ENCODE data around the gene OR1F1.
"Not testable (repeated sequence)": the region's sequence is repeated elsewhere in the genome, so short reads cannot be mapped to it uniquely, and the experiment has no call there.

The OR1F1 gene

DNA sequence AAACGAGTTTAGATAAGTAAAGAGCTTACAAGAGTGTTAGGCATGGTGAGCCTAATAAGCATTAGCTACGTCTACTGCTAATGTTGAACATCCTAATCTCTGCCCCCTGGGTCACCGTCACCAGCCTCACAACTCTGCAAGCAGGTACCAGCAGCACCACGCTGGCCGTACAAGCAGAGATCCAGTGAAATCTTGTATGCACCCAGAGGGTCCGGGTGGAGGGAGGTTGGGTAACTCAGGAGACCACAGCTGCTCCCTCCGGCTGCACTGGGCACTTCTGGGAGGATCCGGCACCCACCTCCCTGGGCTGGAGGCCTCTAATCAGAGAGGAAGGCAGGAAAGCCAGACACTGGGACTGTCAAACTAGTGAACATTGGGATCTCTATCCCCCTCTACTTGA is 8.4 kb upstream of the OR1F1 start:
- TF ChIP-seq, protein P1, sequence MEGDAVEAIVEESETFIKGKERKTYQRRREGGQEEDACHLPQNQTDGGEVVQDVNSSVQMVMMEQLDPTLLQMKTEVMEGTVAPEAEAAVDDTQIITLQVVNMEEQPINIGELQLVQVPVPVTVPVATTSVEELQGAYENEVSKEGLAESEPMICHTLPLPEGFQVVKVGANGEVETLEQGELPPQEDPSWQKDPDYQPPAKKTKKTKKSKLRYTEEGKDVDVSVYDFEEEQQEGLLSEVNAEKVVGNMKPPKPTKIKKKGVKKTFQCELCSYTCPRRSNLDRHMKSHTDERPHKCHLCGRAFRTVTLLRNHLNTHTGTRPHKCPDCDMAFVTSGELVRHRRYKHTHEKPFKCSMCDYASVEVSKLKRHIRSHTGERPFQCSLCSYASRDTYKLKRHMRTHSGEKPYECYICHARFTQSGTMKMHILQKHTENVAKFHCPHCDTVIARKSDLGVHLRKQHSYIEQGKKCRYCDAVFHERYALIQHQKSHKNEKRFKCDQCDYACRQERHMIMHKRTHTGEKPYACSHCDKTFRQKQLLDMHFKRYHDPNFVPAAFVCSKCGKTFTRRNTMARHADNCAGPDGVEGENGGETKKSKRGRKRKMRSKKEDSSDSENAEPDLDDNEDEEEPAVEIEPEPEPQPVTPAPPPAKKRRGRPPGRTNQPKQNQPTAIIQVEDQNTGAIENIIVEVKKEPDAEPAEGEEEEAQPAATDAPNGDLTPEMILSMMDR (IDR thresholded peaks at IDR 0.05), result no peak
- no peak for TF ChIP-seq ZFX (IDR thresholded peaks at IDR 0.05; ENCODE audit: borderline replicate concordance)
- no peak overlapping the region for H3K27ac ChIP-seq

DNA sequence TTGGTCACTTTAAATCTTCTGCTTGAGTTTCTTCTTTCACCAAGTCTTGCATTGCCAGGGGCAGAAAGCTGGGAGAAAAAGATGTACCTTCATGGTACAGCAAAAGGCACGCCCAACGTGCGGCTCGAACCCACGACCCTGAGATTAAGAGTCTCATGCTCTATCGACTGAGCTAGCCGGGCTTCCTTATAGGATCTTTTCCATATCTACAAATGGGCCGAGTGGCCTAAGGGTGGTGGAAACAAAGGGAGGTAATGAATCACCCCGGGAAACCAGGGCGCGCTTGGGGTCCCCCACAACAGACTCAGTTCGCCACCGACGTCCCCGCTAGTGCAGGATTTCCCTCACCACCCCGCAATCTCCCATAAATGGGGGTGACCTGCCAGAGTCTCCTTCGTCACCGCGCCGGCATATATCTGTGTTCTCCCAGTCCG is 7.5 kb upstream of the OR1F1 start:
- H3K27ac ChIP-seq, result no peak overlapping the region
- TF ChIP-seq ZFX (IDR thresholded peaks at IDR 0.05; ENCODE audit: borderline replicate concordance), result no peak
- TF ChIP-seq, protein P1 (IDR thresholded peaks at IDR 0.05), result no peak

DNA sequence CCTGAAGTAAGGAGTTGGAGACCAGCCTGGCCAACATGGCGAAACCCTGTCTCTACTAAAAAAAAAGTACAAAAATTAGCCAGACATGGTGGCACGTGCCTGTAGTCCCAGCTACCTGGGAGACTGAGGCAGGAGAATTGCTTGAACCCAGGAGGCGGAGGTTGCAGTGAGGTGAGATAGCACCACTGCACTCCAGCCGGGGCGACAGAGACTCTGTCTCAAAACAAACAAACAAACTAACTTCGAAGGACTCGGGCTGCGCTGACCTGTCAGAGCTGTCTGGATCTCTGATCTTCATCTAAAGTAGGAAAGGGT is 5.8 kb upstream of the OR1F1 start:
- not testable (repeated sequence) for H3K27ac ChIP-seq

DNA sequence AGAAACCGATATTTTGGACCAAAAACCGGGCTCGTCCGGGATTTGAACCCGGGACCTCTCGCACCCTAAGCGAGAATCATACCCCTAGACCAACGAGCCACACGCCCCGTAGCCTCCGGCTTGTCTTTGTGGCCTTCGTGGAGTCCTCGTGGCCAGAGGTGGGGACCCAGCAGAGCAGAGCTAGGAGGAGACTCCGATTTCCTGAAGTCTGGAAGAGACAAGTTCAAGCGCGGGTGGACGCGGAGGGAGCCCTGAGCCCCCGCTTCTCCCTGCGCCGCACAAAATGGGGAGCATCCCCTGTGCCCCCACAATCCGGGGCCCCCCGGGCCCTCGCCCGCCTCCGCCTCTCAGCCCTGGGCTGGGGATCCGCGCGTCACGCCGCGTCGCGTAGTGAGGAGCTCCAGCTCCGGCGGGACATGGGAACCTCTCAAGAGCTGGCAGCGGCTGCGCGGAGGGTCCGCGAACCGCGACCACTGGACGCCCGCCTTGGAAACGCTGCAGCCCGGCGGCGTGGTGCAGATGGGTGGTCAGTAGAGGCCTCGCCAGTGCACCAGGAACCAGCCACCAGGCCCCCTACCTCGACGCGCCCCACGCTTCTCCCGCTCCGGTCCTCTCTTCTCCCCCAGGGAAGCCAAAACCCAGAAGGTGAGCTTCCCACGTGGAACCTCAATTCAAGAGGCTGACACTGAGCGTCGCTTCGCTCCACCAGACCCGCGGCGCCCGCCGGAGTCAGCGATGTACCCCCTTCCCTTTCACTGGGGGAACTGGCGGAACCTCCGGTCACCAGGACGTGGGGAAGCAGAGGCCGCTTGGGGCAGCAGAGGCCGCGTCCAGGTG is 5.2 kb upstream of the OR1F1 start:
- H3K27ac ChIP-seq, result no peak overlapping the region
- TF ChIP-seq, protein P1 (IDR thresholded peaks at IDR 0.05), result no peak
- TF ChIP-seq ZFX (IDR thresholded peaks at IDR 0.05; ENCODE audit: borderline replicate concordance), result no peak

DNA sequence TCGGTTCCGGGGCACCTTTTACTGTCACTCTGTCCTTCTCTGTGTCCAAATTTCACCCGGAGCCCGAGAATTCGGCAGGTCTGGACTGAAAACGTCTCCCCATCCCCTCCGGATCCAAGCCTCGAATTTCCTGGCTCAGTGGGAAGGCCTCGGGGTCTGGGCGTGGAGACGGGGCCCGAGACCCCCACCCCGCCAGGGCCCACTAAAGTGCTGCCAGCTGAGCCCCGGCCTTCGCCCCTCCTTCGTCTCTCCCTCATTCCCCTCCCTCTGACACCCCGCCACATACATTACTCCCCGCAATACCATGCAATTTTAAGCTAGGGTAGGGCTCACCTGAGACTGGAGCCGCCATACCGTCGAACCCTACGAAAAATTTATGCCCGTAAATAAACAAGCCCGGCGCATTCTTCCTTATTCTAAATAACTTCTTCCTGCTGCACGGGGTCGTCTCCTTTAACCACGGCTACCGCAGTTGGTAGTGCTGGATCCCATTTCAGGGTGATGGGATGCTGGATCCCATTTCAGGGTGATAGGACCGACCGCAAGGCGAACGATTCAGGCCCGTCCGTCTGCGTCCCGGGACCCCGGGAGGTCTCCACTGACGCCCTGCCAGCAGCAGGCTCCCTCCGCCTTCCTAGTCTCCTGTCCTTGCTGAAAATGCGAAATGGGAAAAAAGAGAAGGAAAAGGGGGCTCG is 4.4 kb upstream of the OR1F1 start:
- H3K27ac ChIP-seq, result no peak overlapping the region
- no peak for TF ChIP-seq ZFX (IDR thresholded peaks at IDR 0.05; ENCODE audit: borderline replicate concordance)
- TF ChIP-seq, protein P1 (IDR thresholded peaks at IDR 0.05), result no peak

DNA sequence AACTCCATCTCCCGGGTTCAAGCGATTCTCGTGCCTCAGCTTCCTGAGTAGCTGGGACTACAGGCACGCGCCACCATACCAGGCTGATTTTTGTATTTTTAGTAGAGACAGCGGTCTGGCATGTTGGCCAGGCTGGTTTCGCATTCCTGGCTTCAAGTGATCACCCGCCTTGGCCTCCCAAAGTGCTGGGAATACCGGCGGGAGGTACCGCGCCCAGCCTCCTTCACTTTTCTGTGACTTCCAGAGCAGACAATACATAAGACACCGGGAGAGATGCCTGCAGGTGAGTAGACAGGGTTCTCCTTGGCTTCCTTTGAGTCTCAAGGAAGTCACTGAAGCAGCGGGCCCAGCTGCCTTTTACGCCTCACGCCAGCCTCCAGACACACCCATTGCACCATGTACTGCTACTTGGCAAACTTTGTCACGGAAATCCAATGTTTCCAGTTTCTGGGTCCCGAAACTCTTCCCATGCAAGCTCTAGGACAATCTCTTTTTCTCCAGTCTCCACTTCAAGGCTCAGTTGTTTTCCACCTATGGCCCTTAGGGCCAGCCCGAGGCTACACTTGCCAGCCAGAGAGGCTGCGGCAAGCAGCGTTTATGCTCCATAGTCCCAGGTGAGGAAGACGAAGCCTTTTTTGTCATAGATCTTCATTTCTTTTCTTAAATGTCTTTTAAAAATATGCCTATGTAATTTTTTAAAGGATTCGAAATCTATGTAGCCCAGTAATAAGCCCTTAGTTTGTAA is 886 bp upstream of the OR1F1 start:
- TF ChIP-seq ZFX (IDR thresholded peaks at IDR 0.05; ENCODE audit: borderline replicate concordance), result no peak
- TF ChIP-seq, protein P1 (IDR thresholded peaks at IDR 0.05), result no peak
- H3K27ac ChIP-seq, result peak overlapping the region; percentile 86; the same call in 1 of the 2 replicates

DNA sequence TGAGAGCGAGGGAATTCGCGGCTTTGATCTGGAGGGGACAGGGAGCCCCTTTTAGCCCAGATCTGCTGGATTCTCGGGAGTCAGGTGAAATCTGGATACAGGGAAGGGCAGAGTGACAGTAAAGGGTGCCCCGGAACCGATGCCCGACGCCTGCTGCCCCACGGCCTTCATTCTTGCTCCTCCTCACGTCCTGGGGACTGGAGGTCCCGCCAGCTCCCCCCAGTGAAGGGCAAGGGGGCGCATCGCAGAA is 596 bp downstream of the OR1F1 start:
- peak overlapping the region; percentile 86 for H3K27ac ChIP-seq
- TF ChIP-seq, protein P1 (IDR thresholded peaks at IDR 0.05), result no peak
